ENCODE results near the gene LMOD1.
"Not testable (repeated sequence)": the region's sequence is repeated elsewhere in the genome, so short reads cannot be mapped to it uniquely, and the experiment has no call there.

Gene LMOD1

DNA sequence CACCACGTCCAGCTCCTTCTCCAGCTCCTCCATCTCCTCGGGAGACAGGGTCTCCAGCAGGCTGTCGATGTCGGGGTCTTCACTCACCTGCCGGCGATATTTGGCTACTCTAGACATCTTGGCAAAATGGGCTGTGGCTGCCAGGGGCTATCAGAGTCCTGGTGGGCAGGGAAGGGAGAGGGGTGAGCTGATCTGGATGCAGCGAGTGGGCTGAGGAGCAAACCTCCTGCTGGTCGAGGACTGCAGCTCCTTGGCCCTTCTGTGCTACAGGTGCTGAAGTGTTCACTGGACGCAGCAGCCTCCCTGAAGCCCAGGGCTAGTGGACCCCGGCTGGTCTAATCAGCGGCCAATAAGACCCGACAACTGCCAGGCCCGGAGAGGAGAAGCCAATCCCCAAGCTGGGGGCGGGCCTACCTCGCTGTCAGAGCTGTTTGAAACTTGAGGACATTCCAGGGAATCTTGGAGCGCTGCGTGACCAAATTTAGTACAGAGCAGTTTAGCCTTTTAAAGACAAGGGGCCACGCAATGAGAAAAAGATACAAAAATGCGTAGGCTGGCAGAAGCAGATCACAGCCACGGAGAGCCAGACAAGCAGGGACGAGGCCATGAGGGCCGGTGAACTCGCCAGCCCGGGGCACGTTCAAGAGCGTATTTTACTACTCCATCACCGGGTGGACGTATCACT is at the start of gene LMOD1:
Gene LMOD1, minus strand, starts transcription at position 325 of the 685 bp plus-strand sequence. Its CDS starts 208 bp downstream, at position 117.
- peak; percentile 48 for DNase-seq (ENCODE audit: low read depth, low spot score)

DNA sequence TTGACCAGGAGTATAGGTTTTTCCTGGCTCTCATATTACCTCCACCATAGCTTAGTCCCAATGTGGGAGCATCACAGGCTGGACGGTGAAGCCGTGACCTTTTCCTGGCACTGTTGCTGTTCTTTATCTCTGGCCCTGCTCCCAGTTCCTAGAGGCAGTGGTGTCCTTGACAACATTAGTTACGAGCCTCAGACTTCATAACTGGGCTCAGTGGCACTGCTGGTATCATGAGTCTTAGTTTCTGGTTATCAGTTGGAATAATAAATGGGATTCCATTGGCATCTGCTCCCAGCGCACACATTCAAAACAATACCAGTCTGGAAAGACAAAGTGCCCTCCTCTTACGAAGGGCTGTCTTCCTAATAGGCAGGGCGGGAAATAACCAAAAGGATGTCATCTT is 44.1 kb upstream of the LMOD1 start:
- no peak for DNase-seq (ENCODE audit: low read depth, low spot score)

- DNase-seq (ENCODE audit: low read depth, low spot score): no peak
Observed at GRCh38 chr1:201989354-201990128, 43.2 kb upstream of the LMOD1 start.

DNA sequence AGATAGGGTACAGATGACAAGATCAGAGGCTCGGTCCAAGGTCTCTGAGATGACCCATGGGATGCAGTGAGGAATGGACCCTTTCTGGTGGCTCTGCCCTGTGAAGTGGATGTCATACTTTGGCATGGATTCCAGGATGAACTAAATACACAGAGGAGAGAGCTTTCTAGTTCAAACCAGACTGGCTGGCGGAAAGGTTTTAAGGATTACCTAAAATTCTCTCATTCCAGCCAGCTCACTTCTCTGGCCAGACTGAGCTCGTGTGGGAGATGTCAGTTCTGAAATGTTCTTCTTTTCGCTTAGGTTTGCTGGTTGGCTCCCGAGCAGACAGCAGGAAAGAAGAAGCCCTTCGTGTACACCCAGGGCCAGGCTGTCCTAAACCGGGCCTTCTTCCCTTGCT is 42.3 kb upstream of the LMOD1 start:
- no peak for DNase-seq (ENCODE audit: low read depth, low spot score)

DNA sequence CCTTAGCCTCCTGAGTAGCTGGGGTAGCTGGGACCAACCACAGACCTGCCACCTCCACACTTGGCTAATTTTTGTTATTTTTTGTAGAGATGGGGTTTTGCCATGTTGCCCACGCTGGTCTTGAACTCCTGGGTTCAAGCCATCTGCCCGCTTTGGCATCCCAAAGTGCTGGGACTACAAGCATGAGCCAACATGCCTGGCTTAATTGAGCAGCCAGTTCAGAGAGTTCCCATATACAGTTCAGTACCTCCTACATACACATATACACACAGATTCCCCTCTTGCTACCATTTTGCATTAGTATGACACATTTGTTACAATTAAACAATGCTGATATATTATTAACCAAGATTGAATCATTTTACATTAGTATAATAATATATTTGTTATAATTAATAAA is 39.0 kb upstream of the LMOD1 start:
- no peak for DNase-seq (ENCODE audit: low read depth, low spot score)

GRCh38 chr1:201984446-201984845 is 38.1 kb upstream of the LMOD1 start:
- no peak for DNase-seq (ENCODE audit: low read depth, low spot score)

DNA sequence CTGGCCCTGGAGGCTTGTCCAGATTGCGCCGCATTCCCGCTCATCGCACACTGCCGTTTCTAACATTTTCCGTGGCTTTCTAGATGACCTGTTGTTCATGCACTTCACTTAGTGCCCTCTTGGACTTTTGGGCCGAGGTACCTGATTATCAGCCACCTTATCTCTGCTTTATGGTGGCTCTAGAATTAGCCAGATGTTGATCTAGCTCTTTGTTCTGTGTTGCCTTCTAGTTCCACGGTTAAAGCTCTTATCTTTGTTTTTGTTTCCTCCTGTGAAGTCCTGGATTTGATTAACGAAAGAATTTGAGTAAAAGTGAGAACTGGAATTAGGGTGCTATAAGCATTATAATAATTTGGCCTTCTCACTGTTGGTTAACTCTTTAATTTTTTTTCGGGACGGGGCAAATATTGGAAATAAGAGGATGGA is 37.0 kb upstream of the LMOD1 start:
- no peak for DNase-seq (ENCODE audit: low read depth, low spot score)

GRCh38 chr1:201982623-201983379 is 36.5 kb upstream of the LMOD1 start, which contains the start of gene RNPEP:
Gene RNPEP, plus strand, starts transcription at chr1:201982648. Its CDS starts 19 bp downstream, at chr1:201982667.
- DNase-seq (ENCODE audit: low read depth, low spot score): no peak

DNA sequence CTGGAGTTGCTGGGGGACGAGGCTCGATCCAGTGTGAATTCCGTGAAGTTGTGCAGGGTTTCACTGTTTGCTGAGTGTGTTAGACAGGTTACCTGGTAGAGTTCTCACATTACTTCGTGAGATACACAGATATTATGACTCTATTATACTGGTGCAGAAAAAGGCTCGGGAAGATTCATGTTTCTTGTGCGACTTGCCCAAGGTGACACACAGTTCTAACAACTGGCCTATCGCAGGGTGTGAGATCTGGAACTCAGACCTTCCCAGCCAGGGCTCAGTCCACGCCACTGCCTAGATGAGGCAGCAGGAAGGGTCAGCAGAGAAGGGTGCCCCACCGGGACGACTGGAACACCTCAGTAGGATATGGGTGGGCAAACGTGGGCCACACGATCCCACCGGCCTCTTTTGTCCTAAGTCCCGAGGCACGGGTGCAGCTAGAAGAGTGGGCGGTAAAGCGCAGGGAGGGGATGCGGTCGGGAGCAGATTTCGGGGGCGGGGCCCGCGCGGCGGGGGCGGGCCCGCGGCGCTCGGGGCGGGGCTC is 35.8 kb upstream of the LMOD1 start:
- DNase-seq (ENCODE audit: low read depth, low spot score): no peak

DNA sequence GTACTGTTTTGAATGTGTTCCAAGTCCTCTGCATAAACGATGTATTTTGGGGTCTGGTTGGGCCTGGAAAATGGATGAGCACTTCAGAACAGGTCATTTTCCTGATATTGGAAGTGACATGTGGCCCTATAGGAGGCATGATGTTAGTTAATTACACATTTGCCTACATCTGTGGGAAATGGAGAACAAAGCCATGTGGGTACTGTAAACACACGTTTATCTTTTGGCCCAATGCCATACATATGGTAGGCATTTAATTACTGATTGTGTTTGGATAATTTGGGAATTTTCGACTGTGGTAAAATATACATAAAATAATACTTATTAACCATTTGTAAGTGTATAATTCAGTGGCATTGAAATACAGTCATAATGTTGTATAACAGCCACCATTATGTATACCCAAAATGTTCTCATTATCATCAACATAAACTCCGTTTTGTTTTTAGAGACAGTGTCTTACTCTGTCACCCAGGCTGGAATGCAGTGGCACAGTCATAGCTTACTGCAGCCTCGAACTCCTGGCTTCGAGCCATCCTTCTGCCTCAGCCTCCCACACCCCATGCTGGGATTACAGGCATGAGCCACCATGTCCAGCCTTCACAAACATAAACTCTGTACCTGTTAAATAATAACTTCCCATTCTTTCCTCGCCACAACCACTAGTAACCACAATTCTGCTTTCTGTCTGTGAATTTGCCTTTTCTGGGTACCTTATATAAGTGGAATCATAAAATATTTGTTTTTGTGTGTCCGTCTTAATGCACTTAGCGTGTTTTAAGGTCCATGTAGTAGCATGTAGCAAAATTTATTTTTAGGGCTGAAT is 24.2 kb upstream of the LMOD1 start:
- no peak for DNase-seq (ENCODE audit: low read depth, low spot score)

- DNase-seq (ENCODE audit: low read depth, low spot score): no peak
Observed at GRCh38 chr1:201968202-201968925, 22.0 kb upstream of the LMOD1 start.

DNA sequence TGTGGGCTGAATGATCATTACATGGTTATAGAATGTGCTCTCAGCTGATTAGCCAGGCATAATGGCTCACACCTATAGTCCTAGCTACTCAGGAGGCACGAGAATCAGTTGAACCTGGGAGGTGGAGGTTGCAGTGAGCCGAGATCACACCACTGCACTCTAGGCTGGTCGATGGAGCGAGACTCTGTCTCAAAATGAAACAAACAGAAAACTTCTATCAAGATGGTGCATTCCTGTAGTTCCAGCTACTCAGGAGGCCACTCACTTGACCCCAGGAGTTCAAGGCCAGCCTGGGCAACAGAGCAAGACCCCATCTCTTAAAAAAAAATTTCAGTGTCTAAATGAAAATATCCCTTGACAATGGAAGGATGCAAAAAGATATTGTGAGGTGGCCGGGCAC is 19.8 kb upstream of the LMOD1 start:
- DNase-seq (ENCODE audit: low read depth, low spot score): no peak

- DNase-seq (ENCODE audit: low read depth, low spot score): no peak
Observed at GRCh38 chr1:201964261-201964660, 17.9 kb upstream of the LMOD1 start.

DNA sequence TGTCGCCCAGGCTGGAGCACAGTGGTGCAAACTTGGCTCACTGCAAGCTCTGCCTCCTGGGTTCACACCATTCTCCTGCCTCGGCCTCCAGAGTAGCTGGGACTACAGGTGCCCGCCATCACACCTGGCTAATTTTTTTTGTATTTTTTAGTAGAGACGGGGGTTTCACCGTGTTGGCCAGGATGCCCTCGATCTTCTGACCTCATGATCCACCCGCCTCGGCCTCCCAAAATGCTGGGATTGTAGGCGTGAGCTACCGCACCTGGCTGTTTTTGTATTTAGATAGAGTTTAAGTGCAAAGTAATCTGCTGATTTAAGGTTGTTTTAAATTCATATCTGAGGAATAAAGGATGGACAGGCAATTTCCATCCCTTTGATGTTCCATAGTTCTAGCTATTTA is 16.0 kb upstream of the LMOD1 start:
- not testable (repeated sequence) for DNase-seq (ENCODE audit: low read depth, low spot score)

GRCh38 chr1:201958348-201958747 is 12.0 kb upstream of the LMOD1 start:
- no peak for DNase-seq (ENCODE audit: low read depth, low spot score)

- DNase-seq (ENCODE audit: low read depth, low spot score): no peak
Observed at GRCh38 chr1:201955729-201956143, 9.4 kb upstream of the LMOD1 start.

GRCh38 chr1:201955009-201955728 is 8.8 kb upstream of the LMOD1 start, which contains the start of gene TIMM17A:
Gene TIMM17A, plus strand, starts transcription at chr1:201955503. Its CDS starts 24 bp downstream, at chr1:201955527.
- peak; percentile 93 for DNase-seq (ENCODE audit: low read depth, low spot score)

DNA sequence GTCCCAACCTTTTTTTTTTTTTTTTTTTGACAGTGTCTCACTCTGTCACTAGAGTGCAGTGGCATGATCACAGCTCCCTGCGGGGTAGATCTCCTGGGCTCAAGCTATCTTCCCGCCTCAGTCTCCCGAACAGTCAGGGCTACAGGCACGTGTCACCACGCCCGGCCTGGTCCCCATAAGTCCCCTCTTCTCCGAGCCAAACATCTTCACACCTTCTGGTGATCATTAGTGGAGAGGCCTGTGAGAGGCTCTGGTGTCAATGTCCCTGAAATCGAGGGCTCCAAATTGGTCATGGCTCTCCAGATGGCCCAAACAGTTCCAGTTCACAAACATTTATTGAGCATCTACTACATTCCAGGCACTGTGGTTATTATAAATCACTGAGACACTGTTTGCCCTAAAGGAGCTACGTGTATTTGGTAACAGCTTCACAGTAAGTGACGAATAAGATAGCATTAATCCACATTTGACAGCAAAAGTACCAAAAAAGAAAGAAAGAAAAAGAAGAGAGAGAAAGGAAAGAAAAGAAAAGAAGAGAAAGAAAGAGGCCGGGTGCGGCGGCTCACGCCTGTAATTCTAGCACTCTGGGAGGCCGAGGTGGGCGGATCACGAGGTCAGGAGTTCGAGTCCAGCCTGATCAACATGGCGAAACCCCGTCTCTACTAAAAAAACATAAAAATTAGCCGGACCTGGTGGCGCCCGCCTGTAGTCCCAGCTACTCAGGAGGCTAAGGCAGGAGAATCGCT is 8.1 kb upstream of the LMOD1 start:
- DNase-seq (ENCODE audit: low read depth, low spot score): no peak

GRCh38 chr1:201949491-201949890 is 3.1 kb upstream of the LMOD1 start:
- DNase-seq (ENCODE audit: low read depth, low spot score): no peak

All from brain pericyte (primary cell).